Loucy (cell line): Measurements from ENCODE around the gene GRP.

Experiments
- H2AFZ ChIP-seq: fragments of 200-600 bp; sonication (generic); 2 replicates; pipeline ENCODE4 v1.6.0; 2016; ENCODE audit warnings: antibody characterized with exemption, mild to moderate bottlenecking, low read length, moderate library complexity
- H3F3A ChIP-seq: fragments of 200-600 bp; 2 replicates; pipeline ENCODE4 v1.6.0; 2016; ENCODE audit warnings: antibody characterized with exemption, low read depth, mild to moderate bottlenecking
- H3K27me3 ChIP-seq: fragments of 200-600 bp; sonication (generic); 2 replicates; pipeline ENCODE4 v1.6.1; 2014; ENCODE audit warnings: low read length, mild to moderate bottlenecking; ENCODE audit not compliant: insufficient read depth, poor library complexity, severe bottlenecking
- H3K36me3 ChIP-seq: fragments of 200-600 bp; sonication (generic); 2 replicates; pipeline ENCODE4 v1.6.1; 2016; ENCODE audit warnings: low read length; ENCODE audit not compliant: insufficient read depth
- H3K4me1 ChIP-seq: fragments of 200-600 bp; sonication (generic); 2 replicates; pipeline ENCODE4 v1.5.1; 2014; ENCODE audit warnings: low read length, mild to moderate bottlenecking; ENCODE audit not compliant: insufficient read depth, poor library complexity, severe bottlenecking
- H3K4me2 ChIP-seq: fragments of 200-600 bp; sonication (generic); 2 replicates; pipeline ENCODE4 v1.6.0; 2014; ENCODE audit warnings: antibody characterized with exemption, low read length, low read depth, mild to moderate bottlenecking; ENCODE audit not compliant: poor library complexity, severe bottlenecking
- H3K4me3 ChIP-seq: fragments of 200-600 bp; sonication (generic); 2 replicates; pipeline ENCODE4 v1.5.1; 2014; ENCODE audit warnings: low read length, mild to moderate bottlenecking, mixed read lengths; ENCODE audit not compliant: poor library complexity, severe bottlenecking
- H3K79me2 ChIP-seq: fragments of 200-600 bp; sonication (generic); 2 replicates; pipeline ENCODE4 v1.6.1; 2014; ENCODE audit warnings: low read length; ENCODE audit not compliant: insufficient read depth
- H3K9ac ChIP-seq: fragments of 200-600 bp; sonication (generic); 2 replicates; pipeline ENCODE4 v1.6.0; 2014; ENCODE audit warnings: mild to moderate bottlenecking, low read depth, low read length, moderate library complexity; ENCODE audit not compliant: poor library complexity, severe bottlenecking
- H3K9me2 ChIP-seq: fragments of 200-600 bp; sonication (generic); replicated peaks from 2 replicates; pipeline ENCODE4 v1.6.1; 2016; ENCODE audit warnings: low read depth, low read length, mixed read lengths
- H3K9me3 ChIP-seq: fragments of 200-600 bp; sonication (generic); 2 replicates; pipeline ENCODE4 v1.6.1; 2014; ENCODE audit warnings: mild to moderate bottlenecking, antibody characterized with exemption, low read length, low read depth; ENCODE audit not compliant: insufficient read depth
- H4K20me1 ChIP-seq: fragments of 200-600 bp; sonication (generic); 2 replicates; pipeline ENCODE4 v1.6.0; 2014; ENCODE audit warnings: antibody characterized with exemption, low read length, mild to moderate bottlenecking; ENCODE audit not compliant: insufficient read depth, poor library complexity, severe bottlenecking
- EZH2phosphoT487 ChIP-seq: fragments of 200-600 bp; IDR thresholded peaks from 2 replicates; pipeline ENCODE4 v1.6.1; 2018; ENCODE audit warnings: antibody characterized with exemption, mild to moderate bottlenecking, moderate library complexity, borderline replicate concordance
- TF ChIP-seq, protein P1 (sequence below): fragments of 200-600 bp; sonication (generic); conservative IDR thresholded peaks from 2 replicates; pipeline ENCODE4 v1.5.1; 2014; ENCODE audit warnings: mild to moderate bottlenecking, antibody characterized with exemption, low read length

GRP gene

DNA sequence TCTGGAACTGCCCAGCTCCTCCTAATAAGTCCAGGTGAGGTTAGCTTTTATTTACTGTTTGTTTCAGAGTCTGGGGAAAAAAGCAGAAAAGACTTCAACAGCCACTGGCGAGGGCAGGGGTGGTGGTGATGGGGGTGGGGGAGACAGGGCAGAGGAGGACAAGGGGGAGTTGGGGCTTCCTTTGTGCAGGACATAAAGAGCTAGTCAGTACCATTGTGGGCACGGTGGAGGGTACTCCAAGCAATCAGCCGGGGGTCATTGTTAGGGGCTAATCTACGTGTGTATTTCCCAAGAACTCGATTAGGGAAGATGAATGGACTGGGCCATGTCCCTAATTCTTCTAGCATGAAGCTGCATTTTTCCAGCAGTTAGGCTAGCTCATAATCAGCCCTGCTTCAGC, 56.1 kb downstream of the GRP start:
- H3K9me2 ChIP-seq = no peaks in the 10 kb centered on the region
- no peaks in the 10 kb centered on the region for H3K27me3 ChIP-seq
- no peaks in the 10 kb centered on the region for H3K36me3 ChIP-seq
- H2AFZ ChIP-seq = no peak overlapping the region
- H3K79me2 ChIP-seq = no peaks in the 10 kb centered on the region
- no peak overlapping the region for H3K9ac ChIP-seq
- H3K4me1 ChIP-seq = no peaks in the 10 kb centered on the region
- TF ChIP-seq, protein P1, sequence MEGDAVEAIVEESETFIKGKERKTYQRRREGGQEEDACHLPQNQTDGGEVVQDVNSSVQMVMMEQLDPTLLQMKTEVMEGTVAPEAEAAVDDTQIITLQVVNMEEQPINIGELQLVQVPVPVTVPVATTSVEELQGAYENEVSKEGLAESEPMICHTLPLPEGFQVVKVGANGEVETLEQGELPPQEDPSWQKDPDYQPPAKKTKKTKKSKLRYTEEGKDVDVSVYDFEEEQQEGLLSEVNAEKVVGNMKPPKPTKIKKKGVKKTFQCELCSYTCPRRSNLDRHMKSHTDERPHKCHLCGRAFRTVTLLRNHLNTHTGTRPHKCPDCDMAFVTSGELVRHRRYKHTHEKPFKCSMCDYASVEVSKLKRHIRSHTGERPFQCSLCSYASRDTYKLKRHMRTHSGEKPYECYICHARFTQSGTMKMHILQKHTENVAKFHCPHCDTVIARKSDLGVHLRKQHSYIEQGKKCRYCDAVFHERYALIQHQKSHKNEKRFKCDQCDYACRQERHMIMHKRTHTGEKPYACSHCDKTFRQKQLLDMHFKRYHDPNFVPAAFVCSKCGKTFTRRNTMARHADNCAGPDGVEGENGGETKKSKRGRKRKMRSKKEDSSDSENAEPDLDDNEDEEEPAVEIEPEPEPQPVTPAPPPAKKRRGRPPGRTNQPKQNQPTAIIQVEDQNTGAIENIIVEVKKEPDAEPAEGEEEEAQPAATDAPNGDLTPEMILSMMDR = no peak
- no peak for TF ChIP-seq EZH2phosphoT487
- H3K4me3 ChIP-seq = no peak overlapping the region
- no peaks in the 10 kb centered on the region for H4K20me1 ChIP-seq
- H3K4me2 ChIP-seq = no peak overlapping the region
- no peaks in the 10 kb centered on the region for H3F3A ChIP-seq
- H3K9me3 ChIP-seq = no peaks in the 10 kb centered on the region

DNA sequence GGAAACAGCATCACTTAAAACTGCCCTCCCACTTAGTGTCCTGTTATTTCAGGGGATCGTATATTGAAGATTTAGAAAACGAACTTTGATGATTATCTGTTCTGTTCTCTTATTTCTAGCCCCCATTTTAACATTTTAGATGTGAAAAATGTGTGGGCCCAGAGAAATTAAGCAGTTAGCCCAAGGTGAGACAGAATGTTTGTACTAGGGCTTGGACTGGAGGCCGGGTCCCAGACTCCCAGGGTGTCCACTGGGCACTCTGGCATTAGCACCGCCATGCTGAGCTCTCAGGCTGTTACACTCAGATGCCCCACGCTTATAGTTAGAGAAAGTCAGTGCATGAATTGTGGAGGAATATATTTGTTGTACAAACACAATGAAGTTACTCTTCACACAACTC, 58.8 kb downstream of the GRP start:
- H3K9me2 ChIP-seq = no peaks in the 10 kb centered on the region
- H3K36me3 ChIP-seq = no peaks in the 10 kb centered on the region
- no peaks in the 10 kb centered on the region for H3F3A ChIP-seq
- no peak overlapping the region for H3K9ac ChIP-seq
- H3K4me2 ChIP-seq = no peak overlapping the region
- no peaks in the 10 kb centered on the region for H4K20me1 ChIP-seq
- no peak overlapping the region for H3K4me3 ChIP-seq
- no peaks in the 10 kb centered on the region for H3K9me3 ChIP-seq
- no peak overlapping the region for H2AFZ ChIP-seq
- H3K79me2 ChIP-seq = no peaks in the 10 kb centered on the region
- TF ChIP-seq, protein P1 = no peak
- no peak for TF ChIP-seq EZH2phosphoT487
- H3K27me3 ChIP-seq = no peaks in the 10 kb centered on the region
- no peaks in the 10 kb centered on the region for H3K4me1 ChIP-seq

DNA sequence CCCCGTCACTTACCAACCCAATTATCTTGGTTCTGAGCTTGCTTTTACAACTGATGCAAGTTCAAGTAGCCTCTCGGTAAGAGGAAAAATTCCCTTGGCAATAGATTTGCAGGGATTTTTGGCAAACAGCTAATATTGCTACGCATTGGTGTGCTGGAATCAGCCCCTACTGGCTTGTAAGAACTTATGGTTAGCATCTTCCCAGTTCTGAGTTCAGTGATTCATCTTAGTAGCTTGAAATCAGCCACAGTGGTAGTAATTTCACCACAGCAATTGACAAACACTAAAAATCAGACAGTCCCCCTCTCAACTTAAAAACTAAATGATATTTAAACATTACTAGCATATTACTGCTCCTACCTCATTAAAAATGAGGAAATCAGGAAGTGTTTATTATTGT, 59.2 kb downstream of the GRP start:
- H2AFZ ChIP-seq = no peak overlapping the region
- no peak overlapping the region for H3K4me3 ChIP-seq
- H3K27me3 ChIP-seq = no peaks in the 10 kb centered on the region
- TF ChIP-seq, protein P1 = no peak
- TF ChIP-seq EZH2phosphoT487 = no peak
- no peaks in the 10 kb centered on the region for H3K79me2 ChIP-seq
- H3K4me1 ChIP-seq = no peaks in the 10 kb centered on the region
- H4K20me1 ChIP-seq = no peaks in the 10 kb centered on the region
- H3F3A ChIP-seq = no peaks in the 10 kb centered on the region
- H3K9me3 ChIP-seq = no peaks in the 10 kb centered on the region
- no peaks in the 10 kb centered on the region for H3K9me2 ChIP-seq
- H3K9ac ChIP-seq = no peak overlapping the region
- H3K36me3 ChIP-seq = no peaks in the 10 kb centered on the region
- no peak overlapping the region for H3K4me2 ChIP-seq
